ENCODE data around the gene PPP2R3A.

DNA sequence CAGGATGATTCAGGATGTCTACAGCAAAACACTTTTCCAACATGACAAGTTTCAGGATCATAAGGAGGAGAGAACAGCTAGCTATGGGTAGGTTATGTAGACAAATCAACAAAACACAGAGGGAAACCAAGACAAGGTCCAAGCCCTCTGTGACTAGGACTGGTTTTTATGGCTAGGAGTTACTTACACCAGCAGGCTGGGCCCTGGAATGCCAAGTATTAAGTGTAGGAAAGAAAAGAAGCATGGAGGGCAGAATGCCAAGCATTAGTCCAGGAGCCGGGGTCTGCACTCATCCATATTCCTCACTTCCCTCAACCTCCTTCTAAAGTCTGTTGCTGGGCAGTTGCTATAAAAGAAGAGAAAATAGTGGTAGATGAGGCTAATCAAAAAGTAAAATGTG is 35.3 kb upstream of the PPP2R3A start:
- no peak for TF ChIP-seq CSDC2 (CRISPR knock-in tag; IDR thresholded peaks at IDR 0.05)
- TF ChIP-seq ISL1 (CRISPR knock-in tag; IDR thresholded peaks at IDR 0.05): no peak
- no peak for TF ChIP-seq ZNF565 (CRISPR knock-in tag; conservative IDR thresholded peaks at IDR 0.05; ENCODE audit: low read depth)
- TF ChIP-seq TCF4 (CRISPR knock-in tag; IDR thresholded peaks at IDR 0.05; ENCODE audit: borderline replicate concordance): no peak
- no peak for TF ChIP-seq ZC3H10 (CRISPR knock-in tag; IDR thresholded peaks at IDR 0.05)
- no peak for TF ChIP-seq ZFP30 (CRISPR knock-in tag; IDR thresholded peaks at IDR 0.05)

Data from SK-N-SH treated with all-trans-retinoic acid at 6 μM for 48 hours (cell line).